Mucosa of descending colon (tissue), 3 donors: Measurements from ENCODE around the gene RAP1GAP. TPM values are rescaled to one million over a fixed set of nuclear protein-coding genes. Genes with fewer than 3 reads are reported as not detected.

ENCODE experiments used
- ATAC-seq: fragments of 200-7000 bp; cut with Tn5 transposase; one replicate; pipeline ENCODE4 v1.9.1; 2020; ENCODE audit warnings: mild to moderate bottlenecking, moderate library complexity
- DNase-seq, 3 donors: peaks; one replicate each; pipeline ENCODE4 v3.0.0-alpha.2; 2020
- H3K36me3 ChIP-seq: fragments of 200-600 bp; one replicate; pipeline ENCODE4 v1.8.0; 2021; ENCODE audit warnings: low read depth, mild to moderate bottlenecking
- H3K4me1 ChIP-seq: fragments of 200-600 bp; one replicate; pipeline ENCODE4 v1.8.0; 2021; ENCODE audit warnings: low read depth, mild to moderate bottlenecking
- H3K4me3 ChIP-seq: fragments of 200-600 bp; one replicate; pipeline ENCODE4 v1.8.0; 2021; ENCODE audit warnings: mild to moderate bottlenecking
- H3K9me3 ChIP-seq: fragments of 200-600 bp; one replicate; pipeline ENCODE4 v1.8.0; 2021; ENCODE audit warnings: mild to moderate bottlenecking
- CTCF ChIP-seq: fragments of 200-600 bp; IDR thresholded peaks from one replicate; pipeline ENCODE4 v1.8.0; 2022; ENCODE audit warnings: antibody characterized with exemption, mild to moderate bottlenecking
- intact Hi-C, 2 donors: fragments of 100-400 bp; cut with DNase I in 1 of 2; cut with micrococcal nuclease in 1 of 2; formaldehyde crosslinking; loops; one replicate each; pipeline versions ENCODE4 v1.11.0 to v1.11.1; 2022; cut with DNase I, micrococcal nuclease
- total RNA-seq, 3 donors: library from RNA; stranded (reverse); fragmentation: NEBNext Ultra II Directional in 2 of 3; extraction: Animal tissue kit (Norgen Biotek cat#: 25700) in 2 of 3; gene quantifications; one replicate each; pipeline versions ENCODE4 v1.2.1 to v1.2.4, GENCODE V29; 2021 to 2023
- donor health status: DM: no; HTN: no; CAD: no; lungs with moderate emphysema.
- donor health status: DM: no; HTN: no; CAD: no.
- donor health status: DM: no; HTN: yes; CAD: no.

The RAP1GAP gene
- total RNA-seq, 3 donors from 2014 or later = 15.7 to 59.6 (median 43.0) TPM

GRCh38 chr1:21553116-21553926, 115.8 kb downstream of the RAP1GAP start:
- intact Hi-C loops = no loop called here
- no peak for TF ChIP-seq CTCF
- ATAC-seq (no peak), DNase-seq (no peak)
- Histone ChIP-seq H3K36me3 (no peaks in the 10 kb centered on the region), H3K9me3 (no peaks in the 10 kb centered on the region), H3K4me1 (no peaks in the 10 kb centered on the region), H3K4me3 (no peak overlapping the region)

- intact Hi-C loops = no loop called here
- ATAC-seq (no peak), DNase-seq (no peak)
- no peak for TF ChIP-seq CTCF
- no peaks in the 10 kb centered on the region for H3K9me3 ChIP-seq
- H3K36me3 ChIP-seq = no peaks in the 10 kb centered on the region
- no peaks in the 10 kb centered on the region for H3K4me1 ChIP-seq
- no peak overlapping the region for H3K4me3 ChIP-seq
Observed at GRCh38 chr1:21552715-21553114, 116.4 kb downstream of the RAP1GAP start.

GRCh38 chr1:21550866-21551475, 118.2 kb downstream of the RAP1GAP start:
- no peak for TF ChIP-seq CTCF
- no peak for DNase-seq
- Histone ChIP-seq H3K4me3 (no peak overlapping the region), H3K4me1 (no peaks in the 10 kb centered on the region), H3K36me3 (no peaks in the 10 kb centered on the region), H3K9me3 (no peaks in the 10 kb centered on the region)
- intact Hi-C loops = no loop called here
- no peak for ATAC-seq

GRCh38 chr1:21550097-21550496, 119.1 kb downstream of the RAP1GAP start:
- Histone ChIP-seq H3K9me3 (no peaks in the 10 kb centered on the region), H3K4me1 (no peaks in the 10 kb centered on the region), H3K36me3 (no peaks in the 10 kb centered on the region), H3K4me3 (no peak overlapping the region)
- no peak for TF ChIP-seq CTCF
- DNase-seq = no peak
- intact Hi-C loops = no loop called here
- ATAC-seq = no peak

- no peak for TF ChIP-seq CTCF
- no peak for DNase-seq
- Histone ChIP-seq H3K4me3 (no peak overlapping the region), H3K4me1 (no peaks in the 10 kb centered on the region), H3K36me3 (no peaks in the 10 kb centered on the region), H3K9me3 (no peaks in the 10 kb centered on the region)
- intact Hi-C loops = no loop called here
- ATAC-seq = no peak
Observed at GRCh38 chr1:21547876-21548275, 121.3 kb downstream of the RAP1GAP start.

Other genes starting within 250 kb of the RAP1GAP start
- 1 to 10 TPM; 3.4 to 7.9 (median 6.4) TPM for gene NBPF3, start 229.2 kb downstream of the RAP1GAP start, total RNA-seq
- 1 to 10 TPM in 1 of 3 donors, under 1 TPM in 2; 0.82 to 2.7 (median 0.90) TPM for gene ALPL, start 159.9 kb downstream of the RAP1GAP start, total RNA-seq
- gene USP48, start 113.8 kb upstream of the RAP1GAP start, total RNA-seq = 10 to 100 TPM; 39.1 to 70.6 (median 52.2) TPM
- gene LDLRAD2, start 142.9 kb upstream of the RAP1GAP start, total RNA-seq = under 1 TPM; 0.09 to 0.27 (median 0.19) TPM